Epithelial cell of esophagus (primary cell): Measurements from ENCODE around the gene ZNF516.

Experiments
- DNase-seq: peaks from one replicate; pipeline ENCODE4 v3.0.0; 2010; ENCODE audit warnings: low read depth
- H3K4me3 ChIP-seq: 2 replicates; pipeline ENCODE4 v1.5.1; 2011; ENCODE audit warnings: mild to moderate bottlenecking, low read length, control low read depth
- CTCF ChIP-seq: IDR thresholded peaks from 2 replicates; pipeline ENCODE4 v1.5.1; 2011; ENCODE audit warnings: low read depth, mild to moderate bottlenecking, low read length, control low read depth, inconsistent platforms; ENCODE audit not compliant: insufficient read depth; ENCODE audit errors: missing control alignments

ZNF516 gene

GRCh38 chr18:76376668-76377358, 118.2 kb downstream of the ZNF516 start:
- DNase-seq: peak; percentile 54
- no peak overlapping the region for H3K4me3 ChIP-seq
- TF ChIP-seq CTCF: no peak

- DNase-seq: peak; percentile 60
- TF ChIP-seq CTCF: no peak
- no peak overlapping the region for H3K4me3 ChIP-seq
These were observed 118.8 kb downstream of the ZNF516 start for GRCh38 chr18:76376225-76376624.

GRCh38 chr18:76374330-76375281, 120.4 kb downstream of the ZNF516 start:
- no peak overlapping the region for H3K4me3 ChIP-seq
- no peak for TF ChIP-seq CTCF
- no peak for DNase-seq

- DNase-seq: peak; percentile 67
- TF ChIP-seq CTCF: no peak
- H3K4me3 ChIP-seq: no peak overlapping the region
These were observed 121.7 kb downstream of the ZNF516 start for GRCh38 chr18:76373297-76373696.

GRCh38 chr18:76371301-76372203, 123.5 kb downstream of the ZNF516 start:
- no peak for TF ChIP-seq CTCF
- no peak for DNase-seq
- no peak overlapping the region for H3K4me3 ChIP-seq

GRCh38 chr18:76370686-76371085, 124.4 kb downstream of the ZNF516 start:
- TF ChIP-seq CTCF: no peak
- no peak for DNase-seq

More at GRCh38 chr18:76370686-76371085, 124.4 kb downstream of the ZNF516 start:
- H3K4me3 ChIP-seq: no peak overlapping the region
